A375 (cell line): ENCODE data around the gene SCO1. TPM values are rescaled to one million over a fixed set of nuclear protein-coding genes. Genes with fewer than 3 reads are reported as not detected.

Experiments
- total RNA-seq: library from RNA; depleted of rRNA; stranded (reverse); fragments of >200 nt; shearing (Covaris generic); gene quantifications from 2 replicates; pipeline ENCODE4 v1.2.3, GENCODE V29; 2014; rRNA removed

The SCO1 gene
- total RNA-seq, result 74.7 and 77.3 TPM in 2 replicates

GRCh38 chr17:10697092-10698081 is at the start of gene SCO1, which contains the start of gene ADPRM:
SCO1 (minus strand) TSS chr17:10697533; CDS start chr17:10697507, 26 bp downstream.
ADPRM (plus strand) TSS chr17:10697594; CDS start chr17:10704927, 7,333 bp downstream.

GRCh38 chr17:10729334-10730193 is 32.2 kb upstream of the SCO1 start, which contains the start of gene TMEM220:
TMEM220 (minus strand) TSS chr17:10730023; CDS start chr17:10729851, 172 bp downstream.

GRCh38 chr17:10657148-10657547 is 40.2 kb downstream of the SCO1 start, which contains the start of gene MYH3:
MYH3 (minus strand) TSS chr17:10657309; CDS start chr17:10655064, 2,245 bp downstream.

Other genes with a start within 250 kb of the SCO1 start
- gene MYH4, start 228.0 kb downstream of the SCO1 start, total RNA-seq, result under 0.01 TPM in 1 of 2 replicates, not detected in the other
- not detected in 2 replicates for gene MYH1, start 179.0 kb downstream of the SCO1 start, total RNA-seq
- gene MYH2, start 147.9 kb downstream of the SCO1 start, total RNA-seq, result not detected in 2 replicates
- gene MYH3, start 40.2 kb downstream of the SCO1 start, total RNA-seq, result 0.98 and 1.4 TPM in 2 replicates
- 9.8 and 13.8 TPM in 2 replicates for gene ADPRM, start 61 bp upstream of the SCO1 start, total RNA-seq
- gene TMEM220, start 32.5 kb upstream of the SCO1 start, total RNA-seq, result not detected in 2 replicates
- not detected in 2 replicates for gene TMEM238L, start 106.6 kb upstream of the SCO1 start, total RNA-seq
- gene PIRT, start 140.6 kb upstream of the SCO1 start, total RNA-seq, result not detected in 2 replicates